Smooth muscle cell (in vitro differentiated cells): ENCODE measurements around the gene LRRC9. TPM values are rescaled to one million over a fixed set of nuclear protein-coding genes. Genes with fewer than 3 reads are reported as not detected.
"Not testable (repeated sequence)": the region's sequence is repeated elsewhere in the genome, so short reads cannot be mapped to it uniquely, and the experiment has no call there.

Experiments
- DNase-seq: peaks from one replicate; lab custom pipeline; 2025; ENCODE audit not compliant: unreplicated experiment; lab: John Stamatoyannopoulos, UW
- H2AFZ ChIP-seq: fragments of 200-600 bp; sonication (generic); 2 replicates; pipeline ENCODE4 v1.6.0; 2016; ENCODE audit warnings: antibody characterized with exemption, low read depth, mild to moderate bottlenecking
- H3F3A ChIP-seq: fragments of 200-600 bp; sonication (generic); 2 replicates; pipeline ENCODE4 v1.6.0; 2017; ENCODE audit warnings: antibody characterized with exemption, low read depth
- H3K27ac ChIP-seq: fragments of 200-600 bp; sonication (generic); 2 replicates; pipeline ENCODE4 v1.5.1; 2016; ENCODE audit warnings: low read depth, mild to moderate bottlenecking
- H3K27me3 ChIP-seq: fragments of 200-600 bp; sonication (generic); 2 replicates; pipeline ENCODE4 v1.6.1; 2016; ENCODE audit warnings: low read depth, mild to moderate bottlenecking
- H3K36me3 ChIP-seq: fragments of 200-600 bp; sonication (generic); 2 replicates; pipeline ENCODE4 v1.5.1; 2016; ENCODE audit warnings: low read depth
- H3K4me1 ChIP-seq: fragments of 200-600 bp; sonication (generic); 2 replicates; pipeline ENCODE4 v1.5.1; 2016; ENCODE audit warnings: low read depth
- H3K4me2 ChIP-seq: fragments of 200-600 bp; sonication (generic); 2 replicates; pipeline ENCODE4 v1.6.0; 2016; ENCODE audit warnings: mild to moderate bottlenecking
- H3K4me3 ChIP-seq: fragments of 200-600 bp; sonication (generic); 2 replicates; pipeline ENCODE4 v1.5.1; 2016; ENCODE audit warnings: mild to moderate bottlenecking
- H3K79me2 ChIP-seq: fragments of 200-600 bp; sonication (generic); 2 replicates; pipeline ENCODE4 v1.6.0; 2016; ENCODE audit warnings: low read depth, mild to moderate bottlenecking
- H3K9ac ChIP-seq: fragments of 200-600 bp; sonication (generic); 2 replicates; pipeline ENCODE4 v1.6.0; 2016; ENCODE audit warnings: low read depth
- H3K9me3 ChIP-seq: fragments of 200-600 bp; sonication (generic); replicated peaks from 2 replicates; pipeline ENCODE4 v1.5.1; 2016; ENCODE audit warnings: low read depth
- H4K20me1 ChIP-seq: fragments of 200-600 bp; sonication (generic); 2 replicates; pipeline ENCODE4 v1.6.0; 2016; ENCODE audit warnings: low read depth
- CTCF ChIP-seq: fragments of 200-600 bp; sonication (generic); IDR thresholded peaks from 2 replicates; pipeline ENCODE4 v1.5.1; 2017; ENCODE audit warnings: borderline replicate concordance, mild to moderate bottlenecking, antibody characterized with exemption; ENCODE audit not compliant: insufficient read depth, poor library complexity, severe bottlenecking
- WGBS: methylation state at CpG from one replicate; pipeline ENCODE4 v1.1.7; 2016; ENCODE audit warnings: low lambda C conversion rate; 5-methylcytosine and 5-hydroxymethylcytosine counted together
- polyA plus RNA-seq: library from polyadenylated mRNA; unstranded; fragments of >200 nt; fragmentation: Nextera tagmentation; extraction: Ambion mirVana; gene quantifications from 2 replicates; pipeline ENCODE4 v1.2.1, GENCODE V29; 2016
- total RNA-seq: library from RNA; depleted of rRNA; stranded (reverse); fragments of >200 nt; gene quantifications from 2 replicates; pipeline ENCODE4 v1.2.3, GENCODE V29; 2014

Gene LRRC9
- total and polyA plus RNA-seq, 2 experiments from 2014 or later, result not detected

- peaks cover 86% of the 10 kb centered on the region for H3K79me2 ChIP-seq
- H3K9ac ChIP-seq, result no peak overlapping the region
- peak overlapping the region; percentile 38 for H3K4me2 ChIP-seq
- no peaks in the 10 kb centered on the region for H3K36me3 ChIP-seq
- peaks cover 22% of the 10 kb centered on the region for H3K4me1 ChIP-seq
- H3F3A ChIP-seq, result peaks cover 4% of the 10 kb centered on the region
- H4K20me1 ChIP-seq, result peaks cover 66% of the 10 kb centered on the region
- 29% methylated on average over 3 of the region's 3 CpGs for WGBS
- no peak overlapping the region for H2AFZ ChIP-seq
- no peak for TF ChIP-seq CTCF
- H3K9me3 ChIP-seq, result no peaks in the 10 kb centered on the region
- peak overlapping the region; percentile 99 for H3K27ac ChIP-seq
- no peak overlapping the region for H3K4me3 ChIP-seq
- no peak for DNase-seq
- no peaks in the 10 kb centered on the region for H3K27me3 ChIP-seq
Observed at GRCh38 chr14:60095781-60096450, 176.0 kb downstream of the LRRC9 start.

DNA sequence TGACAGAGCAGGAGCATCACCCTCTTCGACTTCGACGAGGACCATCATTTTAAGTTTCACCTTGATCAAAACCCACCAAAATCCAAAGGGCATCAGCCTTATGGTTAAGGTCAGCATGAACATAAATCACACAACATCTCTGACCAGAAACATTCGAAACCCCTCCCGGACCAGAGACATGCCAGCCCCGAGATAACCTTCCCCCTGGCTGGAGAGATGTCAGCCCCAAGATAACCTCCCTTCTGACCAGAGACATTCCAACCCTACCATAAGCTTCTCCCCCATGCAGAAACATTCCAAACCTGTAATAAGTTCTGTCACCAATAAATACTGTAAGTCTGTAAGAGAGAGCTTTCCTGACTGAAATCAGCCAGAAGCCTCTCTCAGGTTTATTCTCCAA is 178.0 kb downstream of the LRRC9 start:
- Histone ChIP-seq H4K20me1 (peaks cover 86% of the 10 kb centered on the region), H3K27ac (no peak overlapping the region), H3F3A (no peaks in the 10 kb centered on the region), H3K4me1 (peaks cover 25% of the 10 kb centered on the region), H3K36me3 (no peaks in the 10 kb centered on the region), H3K79me2 (peaks cover 99% of the 10 kb centered on the region), H3K9me3 (no peaks in the 10 kb centered on the region), H3K4me3 (no peak overlapping the region), H3K9ac (no peak overlapping the region), H3K4me2 (no peak overlapping the region), H3K27me3 (no peaks in the 10 kb centered on the region), H2AFZ (no peak overlapping the region)
- TF ChIP-seq CTCF, result no peak
- DNase-seq, result no peak
- 74% methylated on average over 6 of the region's 6 CpGs for WGBS

GRCh38 chr14:60099855-60100254 is 179.9 kb downstream of the LRRC9 start:
- H3K4me1 ChIP-seq, H3K27me3 ChIP-seq, H3K4me2 ChIP-seq, H3K4me3 ChIP-seq, H3K9me3 ChIP-seq, H3K27ac ChIP-seq, H3K9ac ChIP-seq, H3K36me3 ChIP-seq, H2AFZ ChIP-seq, H3F3A ChIP-seq, DNase-seq: not testable (repeated sequence)
- WGBS, result 94% methylated on average over 7 of the region's 7 CpGs
- Histone ChIP-seq H4K20me1 (peaks cover 82% of the 10 kb centered on the region), H3K79me2 (peaks cover 99% of the 10 kb centered on the region)

- peaks cover 82% of the 10 kb centered on the region for H4K20me1 ChIP-seq
- no peak overlapping the region for H3K4me3 ChIP-seq
- no peak overlapping the region for H3K9ac ChIP-seq
- H3K79me2 ChIP-seq, result peaks cover 94% of the 10 kb centered on the region
- TF ChIP-seq CTCF, result no peak
- H3K27ac ChIP-seq, result peak overlapping the region; percentile 71
- H3F3A ChIP-seq, result no peaks in the 10 kb centered on the region
- H3K27me3 ChIP-seq, result no peaks in the 10 kb centered on the region
- H3K4me1 ChIP-seq, result peaks cover 10% of the 10 kb centered on the region
- H3K4me2 ChIP-seq, result peak overlapping the region; percentile 7
- DNase-seq, result no peak
- WGBS, result 93% methylated on average over 1 of the region's 1 CpG
- H2AFZ ChIP-seq, result no peak overlapping the region
- H3K36me3 ChIP-seq, result no peaks in the 10 kb centered on the region
- no peaks in the 10 kb centered on the region for H3K9me3 ChIP-seq
Observed at GRCh38 chr14:60101786-60102185, 181.8 kb downstream of the LRRC9 start.
